Adrenal gland (tissue), 12 donors: ENCODE data around the gene SAAL1. TPM values are rescaled to one million over a fixed set of nuclear protein-coding genes. Genes with fewer than 3 reads are reported as not detected.
"Not testable (repeated sequence)": the region's sequence is repeated elsewhere in the genome, so short reads cannot be mapped to it uniquely, and the experiment has no call there.

Experiments
- DNase-seq, 7 donors: peaks; one replicate each; pipeline ENCODE4 v3.0.0-alpha.2; 2019 to 2020
- H3K27ac ChIP-seq, 5 donors: fragments of 200-600 bp; sonication (generic) in 4 of 5; 1 replicate in 3 of 5; 2 replicates in 2 of 5; pipeline versions ENCODE4 v1.5.1 to v1.8.0; 2016 to 2020; ENCODE audit warnings: mild to moderate bottlenecking in 1 of 5
- H3K27me3 ChIP-seq: fragments of 200-600 bp; 2 replicates; pipeline ENCODE4 v1.8.0; 2021
- H3K36me3 ChIP-seq, 2 donors: fragments of 200-600 bp; replicated peaks in 1 of 2; 1 replicate in 1 of 2; 2 replicates in 1 of 2; pipeline versions ENCODE4 v1.5.1 to v1.8.0; 2018 to 2022
- H3K4me1 ChIP-seq, 2 donors: fragments of 200-600 bp; replicated peaks in 1 of 2; 1 replicate in 1 of 2; 2 replicates in 1 of 2; pipeline versions ENCODE4 v1.5.1 to v1.8.0; 2018 to 2021
- H3K4me3 ChIP-seq, 4 donors: fragments of 200-600 bp; sonication (generic) in 3 of 4; one replicate each; pipeline ENCODE4 v1.5.1; 2016 to 2018
- H3K9me3 ChIP-seq, 3 donors: fragments of 200-600 bp; sonication (generic) in 1 of 3; replicated peaks in 1 of 3; 1 replicate in 2 of 3; 2 replicates in 1 of 3; pipeline versions ENCODE4 v1.5.1 to v1.8.0; 2016 to 2021
- CTCF ChIP-seq, 6 experiments: fragments of 450-650 bp in 4 of 6; fragments of 200-600 bp in 2 of 6; sonication (generic) in 1 of 6; IDR thresholded peaks; 1 replicate in 5 of 6; 2 replicates in 1 of 6; pipeline versions ENCODE4 v1.5.1 to v1.8.0; 2016 to 2021; ENCODE audit warnings: antibody characterized with exemption in 6 of 6, mild to moderate bottlenecking in 2 of 6, moderate library complexity in 1 of 6
- POLR2A ChIP-seq, 2 donors: fragments of 450-650 bp; IDR thresholded peaks; one replicate each; pipeline ENCODE4 v1.6.1; 2017; ENCODE audit warnings: antibody characterized with exemption in 2 of 2, mild to moderate bottlenecking in 2 of 2, moderate library complexity in 1 of 2
- WGBS, 4 donors: extraction: QIAGEN DNeasy Blood & Tissue Kit in 2 of 4; methylation state at CpG; one replicate each; pipeline versions ENCODE4 v1.1.5 to v1.1.7; 2013 to 2017; 5-methylcytosine and 5-hydroxymethylcytosine counted together
- intact Hi-C, 2 donors: fragments of 100-400 bp; cut with DNase I; formaldehyde crosslinking; loops; one replicate each; pipeline versions ENCODE4 v1.14.1 to v1.15.0; 2022 to 2023
- polyA plus RNA-seq, 3 donors: library from polyadenylated mRNA; stranded (reverse); fragments of 200-250 nt in 2 of 3; fragments of 350-450 nt in 1 of 3; fragmentation: Illumina TruSeq in 1 of 3; extraction: RNeasy Lipid Tissue Mini Kit (QIAGEN cat#74804) in 1 of 3; gene quantifications; one replicate each; pipeline ENCODE4 v1.2.3, GENCODE V29; 2013 to 2014
- total RNA-seq, 9 donors: library from RNA; depleted of rRNA in 4 of 9; stranded (reverse); fragments of >200 nt in 4 of 9; fragments of 120-200 nt in 1 of 9; fragmentation: NEBNext Ultra II Directional in 1 of 9; extraction: Animal tissue kit (Norgen Biotek cat#: 25700) in 1 of 9; gene quantifications; one replicate each; pipeline versions ENCODE4 v1.1.0 to v1.2.4, GENCODE V29; 2013 to 2023
- donor health status: healthy with polysubstance abuse.
- donor health status: Bipolar disorder and iron deficiency.
- donor health status: DM: yes; HTN: yes; CAD: no.
- donor health status: DM: no; HTN: no; CAD: no.
- donor health status: DM: no; HTN: no; CAD: no.
- donor health status: DM: yes; HTN: yes; CAD: no.

SAAL1 gene
- total and polyA plus RNA-seq, 12 donors: 3.7 to 15.9 (median 10.4) TPM

DNA sequence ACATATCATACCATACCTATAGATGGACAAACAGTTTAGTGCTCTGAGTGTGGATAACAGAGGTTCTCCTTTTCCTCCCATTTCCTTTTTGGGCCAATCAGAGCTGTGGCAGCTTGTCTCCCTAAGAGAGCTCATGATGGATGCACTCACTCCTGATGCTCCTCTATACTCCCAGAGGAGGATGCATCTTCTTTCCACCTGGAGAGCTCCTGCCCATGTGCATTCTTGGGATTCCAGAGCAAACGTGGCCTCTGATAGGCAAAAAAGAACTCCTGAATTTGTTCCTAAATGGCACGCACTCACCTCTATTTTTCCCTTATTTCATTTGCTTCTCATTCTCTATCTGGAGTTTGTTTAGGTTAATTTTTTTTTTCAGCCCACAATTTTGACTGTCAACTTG lies 29.4 kb upstream of the SAAL1 start:
- 38 to 46% (median 41%) methylated on average over 2 of the region's 2 CpGs for WGBS, 4 donors

GRCh38 chr11:18132341-18132740 lies 26.5 kb upstream of the SAAL1 start, which contains the start of gene MRGPRX3:
Gene MRGPRX3, plus strand, starts transcription at chr11:18132571. Its CDS starts 4,632 bp downstream, at chr11:18137203.
- H3K4me3 ChIP-seq: no peak within 1 kb of the TSS
- WGBS, 4 donors: 51 to 67% (median 60%) methylated on average over 3 of the region's 3 CpGs
- TF ChIP-seq POLR2A (IDR thresholded peaks at IDR 0.05): no peak
- no peak for TF ChIP-seq CTCF (IDR thresholded peaks at IDR 0.05)
- peaks cover 6% of the 10 kb centered on the region for H3K27me3 ChIP-seq
- no peak within 1 kb of the TSS for H3K27ac ChIP-seq
- DNase-seq: no peak
- no peaks in the 10 kb centered on the region for H3K36me3 ChIP-seq
- no peaks in the 10 kb centered on the region for H3K4me1 ChIP-seq
- intact Hi-C loops: no loop called here
- H3K9me3 ChIP-seq: no peaks in the 10 kb centered on the region

More for the DNA sequence above, 29.4 kb upstream of the SAAL1 start:
- H3K36me3 ChIP-seq: no peaks in the 10 kb centered on the region
- TF ChIP-seq POLR2A (IDR thresholded peaks at IDR 0.05): no peak
- TF ChIP-seq CTCF (IDR thresholded peaks at IDR 0.05): no peak
- no peak for DNase-seq
- no peaks in the 10 kb centered on the region for H3K4me1 ChIP-seq
- H3K9me3 ChIP-seq: no peaks in the 10 kb centered on the region
- H3K27ac ChIP-seq: no peak overlapping the region
- H3K27me3 ChIP-seq: no peaks in the 10 kb centered on the region
- no peak overlapping the region for H3K4me3 ChIP-seq
- intact Hi-C loops: no loop called here

GRCh38 chr11:18131115-18131514 lies 25.2 kb upstream of the SAAL1 start:
- H3K4me1 ChIP-seq, H3K9me3 ChIP-seq, H3K4me3 ChIP-seq, intact Hi-C loops, H3K36me3 ChIP-seq, H3K27me3 ChIP-seq, DNase-seq, H3K27ac ChIP-seq: not testable (repeated sequence)
- 82 to 88% (median 86%) methylated on average over 4 of the region's 4 CpGs for WGBS, 4 donors

- H3K4me1 ChIP-seq, H3K36me3 ChIP-seq, intact Hi-C loops, H3K27me3 ChIP-seq, DNase-seq, H3K9me3 ChIP-seq, H3K27ac ChIP-seq, H3K4me3 ChIP-seq: not testable (repeated sequence)
- 68 to 88% (median 78%) methylated on average over 8 to 20 of the region's 20 CpGs for WGBS, 4 donors
Measured at GRCh38 chr11:18121331-18121828, 15.5 kb upstream of the SAAL1 start.

- 0 to 2% (median 0%) methylated on average over 7 to 9 of the region's 9 CpGs for WGBS, 4 donors
- H3K4me1 ChIP-seq: no peaks in the 10 kb centered on the region
- TF ChIP-seq POLR2A (IDR thresholded peaks at IDR 0.05) (no peak), CTCF (IDR thresholded peaks at IDR 0.05) (peak; percentile 74 to 92 (median 84))
- peaks cover 13% of the 10 kb centered on the region for H3K27me3 ChIP-seq
- peak; percentile 52 to 81 (median 62) for DNase-seq
- no peaks in the 10 kb centered on the region for H3K9me3 ChIP-seq
- H3K27ac ChIP-seq: no peak overlapping the region
- intact Hi-C loops: loop anchor here in 1 of 2 donors (10.0 kb wide), 1 partner anchor 649 kb away; no protein-coding TSS in a partner anchor
- no peak overlapping the region for H3K4me3 ChIP-seq
- no peaks in the 10 kb centered on the region for H3K36me3 ChIP-seq
Measured at GRCh38 chr11:18115360-18116127, 9.7 kb upstream of the SAAL1 start.
